NCI-H2227 (cell line): Measurements from ENCODE around the gene PNPT1.

ENCODE experiments used
- DNase-seq: peaks from one replicate; lab custom pipeline; 2025; ENCODE audit not compliant: unreplicated experiment; lab: John Stamatoyannopoulos, UW

Gene PNPT1

GRCh38 chr2:55672630-55673029 lies 21.0 kb downstream of the PNPT1 start:
- DNase-seq, result no peak

- DNase-seq, result no peak
Observed at GRCh38 chr2:55668956-55669355, 24.7 kb downstream of the PNPT1 start.

GRCh38 chr2:55653255-55653654 lies 40.4 kb downstream of the PNPT1 start:
- no peak for DNase-seq

GRCh38 chr2:55649211-55649610 lies 44.4 kb downstream of the PNPT1 start:
- no peak for DNase-seq

GRCh38 chr2:55636831-55637230 lies 56.8 kb downstream of the PNPT1 start:
- no peak for DNase-seq

- no peak for DNase-seq
Observed at GRCh38 chr2:55628931-55629330, 64.7 kb downstream of the PNPT1 start.

GRCh38 chr2:55627915-55628314 lies 65.7 kb downstream of the PNPT1 start:
- DNase-seq, result no peak

- DNase-seq, result no peak
Observed at GRCh38 chr2:55621802-55622201, 71.8 kb downstream of the PNPT1 start.

GRCh38 chr2:55620123-55620779 lies 73.4 kb downstream of the PNPT1 start:
- DNase-seq, result peak; percentile 21

- peak; percentile 64 for DNase-seq
Observed at GRCh38 chr2:55618275-55619055, 75.2 kb downstream of the PNPT1 start.

- DNase-seq, result no peak
Observed at GRCh38 chr2:55618025-55618274, 75.7 kb downstream of the PNPT1 start.

- peak; percentile 100 for DNase-seq
Observed at GRCh38 chr2:55617175-55618024, 76.2 kb downstream of the PNPT1 start, which contains the start of gene PPP4R3B. PPP4R3B (minus strand) TSS chr2:55617622; CDS start chr2:55617285, 337 bp downstream.

- DNase-seq, result peak; percentile 50
Observed at GRCh38 chr2:55616551-55617174, 77.0 kb downstream of the PNPT1 start.

- no peak for DNase-seq
Observed at GRCh38 chr2:55611997-55612396, 81.6 kb downstream of the PNPT1 start.

- DNase-seq, result no peak
Observed at GRCh38 chr2:55610954-55611743, 82.5 kb downstream of the PNPT1 start.

- no peak for DNase-seq
Observed at GRCh38 chr2:55609938-55610578, 83.6 kb downstream of the PNPT1 start.

- DNase-seq, result no peak
Observed at GRCh38 chr2:55609193-55609794, 84.3 kb downstream of the PNPT1 start.

GRCh38 chr2:55607717-55608116 lies 85.9 kb downstream of the PNPT1 start:
- no peak for DNase-seq

- DNase-seq, result no peak
Observed at GRCh38 chr2:55604027-55604565, 89.5 kb downstream of the PNPT1 start.
